ENCODE measurements around the gene SAMD15.
A peak's percentile ranks its signal among the peaks of the same experiment; 100 is the strongest.
"Not testable (repeated sequence)": the region's sequence is repeated elsewhere in the genome, so short reads cannot be mapped to it uniquely, and the experiment has no call there.

Gene SAMD15

DNA sequence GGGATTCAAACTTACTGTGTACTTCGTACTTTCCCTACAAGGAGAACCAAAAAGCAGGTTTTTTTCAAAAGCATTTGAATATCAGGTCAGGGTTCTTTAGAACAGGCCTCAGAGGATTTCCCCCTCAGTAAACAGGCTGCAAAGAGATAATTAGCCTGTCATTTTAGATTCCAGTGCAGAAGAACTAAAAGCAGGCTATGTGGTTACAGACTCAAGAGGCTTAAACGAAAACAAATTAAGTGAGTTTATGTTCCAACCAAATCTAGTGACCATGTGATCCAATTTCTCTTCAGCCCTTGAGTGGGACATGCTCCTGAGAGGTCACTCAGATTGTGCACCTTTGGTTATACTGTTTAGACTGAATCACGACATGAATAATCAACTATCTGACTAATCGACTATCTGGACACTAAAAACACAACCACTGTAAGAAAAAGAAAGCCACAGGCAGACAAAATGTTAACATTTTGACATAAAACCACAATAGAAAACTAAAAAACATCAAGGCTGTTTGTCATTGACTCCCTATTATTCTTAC lies 4.8 kb upstream of the SAMD15 start:
- H3K4me3 ChIP-seq (ENCODE audit: low read length), result no peak overlapping the region
- DNase-seq (ENCODE audit: low read depth, low spot score), result no peak

DNA sequence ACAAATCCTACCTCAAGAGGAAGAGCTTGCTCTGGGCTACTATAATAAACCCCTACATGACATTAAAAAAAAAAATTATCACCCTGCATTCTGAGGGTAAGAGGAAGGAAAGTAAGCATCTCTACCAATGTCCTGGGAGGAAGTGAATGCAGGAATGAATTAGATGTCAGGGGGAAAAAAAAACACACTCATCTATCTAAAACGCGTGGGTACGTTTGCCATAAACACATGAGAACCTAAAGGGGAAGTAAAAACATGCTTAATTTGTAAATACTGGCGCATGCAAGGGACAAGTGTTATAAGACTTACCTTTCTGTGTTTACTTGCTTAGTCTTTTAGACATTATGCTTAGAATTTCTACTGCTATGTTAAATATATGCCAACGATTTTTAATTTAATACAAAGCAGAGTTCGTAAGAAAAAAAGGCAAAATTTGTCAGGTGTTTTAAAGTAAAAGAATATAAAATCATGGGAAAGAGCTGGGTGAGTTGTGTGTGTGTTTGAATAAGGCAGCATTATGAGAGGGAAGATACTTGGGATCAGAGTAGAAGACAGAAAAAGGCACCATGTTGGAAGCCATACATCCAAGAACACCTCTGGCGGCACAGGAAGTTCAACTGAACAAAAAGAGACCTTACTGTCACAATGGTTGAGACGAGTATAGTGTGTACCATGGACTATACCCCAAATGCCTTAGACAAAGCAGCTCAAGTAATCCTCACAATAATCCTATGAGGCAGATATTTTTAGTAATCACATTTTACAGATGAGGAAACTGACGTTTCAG lies 1.8 kb upstream of the SAMD15 start:
- DNase-seq (ENCODE audit: low read depth, low spot score), result peak; percentile 41
- peak overlapping the region; percentile 80 for H3K4me3 ChIP-seq (ENCODE audit: low read length)

DNA sequence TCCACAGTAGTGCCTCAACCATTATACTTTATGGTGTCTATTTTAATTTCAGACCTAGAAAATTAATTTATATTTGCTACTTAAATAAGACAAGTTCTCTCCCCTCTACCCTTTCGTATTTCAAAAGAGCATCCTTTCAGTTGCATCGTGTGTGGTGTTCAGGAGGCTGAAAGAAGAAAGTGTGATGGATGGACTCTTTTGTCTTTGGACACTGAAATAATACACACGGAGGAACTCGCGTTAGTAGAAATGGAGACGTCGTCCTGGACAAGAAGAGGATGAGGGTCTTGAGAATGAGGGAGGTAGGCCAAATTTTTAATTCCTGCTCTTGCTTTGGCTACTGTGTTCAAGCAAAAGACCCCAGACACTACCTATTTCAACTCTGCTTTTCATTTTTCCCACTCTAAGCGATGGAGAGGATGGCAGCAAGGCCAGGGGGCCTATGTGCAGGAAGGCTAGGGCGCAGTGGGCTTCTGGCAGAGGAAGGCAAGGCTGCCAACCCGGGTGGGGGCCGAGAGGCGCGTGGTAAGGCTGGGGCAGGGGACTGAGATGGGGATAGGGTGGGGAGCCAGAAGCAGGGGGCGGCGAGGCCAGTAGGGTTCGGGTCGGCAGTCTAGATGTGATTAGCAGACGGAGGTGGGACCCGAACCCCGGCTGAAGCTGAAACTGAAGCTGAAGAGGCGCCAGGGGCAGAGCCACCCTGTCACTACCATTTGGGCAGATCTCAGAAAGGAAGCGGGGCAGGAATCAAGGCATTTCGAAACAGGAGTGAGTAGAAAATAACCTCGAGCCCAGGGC lies 1.0 kb upstream of the SAMD15 start:
- DNase-seq (ENCODE audit: low read depth, low spot score), result no peak
- H3K4me3 ChIP-seq (ENCODE audit: low read length), result peak overlapping the region; percentile 80

DNA sequence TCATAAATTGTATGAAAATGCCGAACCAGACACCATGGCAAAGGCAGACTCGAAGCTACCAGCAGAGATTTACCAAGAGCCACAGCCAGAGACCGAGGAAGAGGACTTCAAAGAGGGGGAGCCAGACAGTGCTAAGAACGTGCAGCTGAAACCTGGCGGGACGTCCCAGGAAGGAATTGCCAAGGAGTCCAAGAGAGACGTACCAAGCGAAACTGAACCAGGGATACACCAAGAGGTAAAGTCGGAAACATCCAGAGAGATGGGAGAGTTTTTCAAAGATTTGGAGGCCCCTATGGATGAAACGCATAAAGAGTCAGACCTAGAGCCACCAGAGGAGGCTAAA lies 294 bp downstream of the SAMD15 start:
- H3K4me3 ChIP-seq (ENCODE audit: low read length), result peak overlapping the region; percentile 80
- no peak for DNase-seq (ENCODE audit: low read depth, low spot score)

DNA sequence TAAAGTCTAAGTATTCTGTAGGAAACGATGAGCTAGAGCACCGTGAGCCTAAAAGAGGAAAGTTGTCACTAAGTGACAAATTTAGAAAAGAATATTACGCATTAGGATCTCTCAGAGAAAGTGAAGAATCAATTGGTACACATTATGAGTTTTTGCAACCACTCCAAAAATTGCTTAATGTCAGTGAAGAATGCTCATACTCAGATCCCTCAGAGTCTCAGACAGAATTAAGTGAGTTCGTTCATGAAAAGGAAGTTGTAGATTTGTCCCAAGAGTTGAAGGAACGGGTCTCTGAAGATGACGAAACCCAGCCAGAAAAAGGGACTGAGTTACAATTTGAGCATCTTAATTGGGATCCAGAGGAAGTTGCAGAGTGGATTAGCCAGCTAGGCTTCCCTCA lies 1.5 kb downstream of the SAMD15 start:
- H3K4me3 ChIP-seq (ENCODE audit: low read length), result no peak overlapping the region
- no peak for DNase-seq (ENCODE audit: low read depth, low spot score)

DNA sequence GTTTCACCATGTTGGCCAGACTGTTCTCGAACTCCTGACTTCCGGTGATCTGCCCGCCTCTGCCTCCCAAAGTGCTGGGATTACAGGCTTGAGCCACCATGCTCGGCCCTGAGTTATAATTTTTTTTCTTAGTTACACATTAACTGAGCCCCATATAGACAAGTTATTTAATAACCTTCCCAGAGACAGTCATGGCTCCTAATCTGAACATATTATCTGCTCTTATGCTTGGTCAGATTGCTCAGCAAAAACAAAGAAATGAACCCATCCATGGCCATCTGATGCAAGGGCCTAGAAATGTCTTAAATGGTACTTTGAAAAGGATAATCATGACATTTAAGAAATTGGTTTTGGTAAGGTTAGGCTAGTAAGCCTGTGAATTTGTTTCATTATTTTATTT lies 13.0 kb downstream of the SAMD15 start:
- DNase-seq (ENCODE audit: low read depth, low spot score), result no peak
- no peak overlapping the region for H3K4me3 ChIP-seq (ENCODE audit: low read length)

DNA sequence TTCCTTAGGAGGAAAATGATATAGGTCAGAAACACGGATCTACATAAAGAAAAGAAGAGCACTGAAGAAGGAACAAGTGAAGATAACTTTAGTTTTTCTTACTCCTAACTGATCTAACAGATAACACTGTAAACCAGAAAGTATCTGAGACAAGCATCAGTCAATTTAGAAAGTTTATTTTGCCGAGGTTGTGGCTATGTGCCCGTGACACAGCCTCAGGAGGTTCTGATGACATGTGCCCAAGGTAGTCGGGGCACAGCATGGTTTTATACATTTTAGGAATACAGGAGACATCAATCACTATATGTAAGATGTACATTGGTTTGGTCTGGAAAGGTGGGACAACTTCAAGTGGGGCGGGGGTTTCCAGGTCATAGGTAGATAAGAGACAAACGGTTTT lies 23.0 kb downstream of the SAMD15 start:
- no peak for DNase-seq (ENCODE audit: low read depth, low spot score)
- H3K4me3 ChIP-seq (ENCODE audit: low read length), result no peak overlapping the region

DNA sequence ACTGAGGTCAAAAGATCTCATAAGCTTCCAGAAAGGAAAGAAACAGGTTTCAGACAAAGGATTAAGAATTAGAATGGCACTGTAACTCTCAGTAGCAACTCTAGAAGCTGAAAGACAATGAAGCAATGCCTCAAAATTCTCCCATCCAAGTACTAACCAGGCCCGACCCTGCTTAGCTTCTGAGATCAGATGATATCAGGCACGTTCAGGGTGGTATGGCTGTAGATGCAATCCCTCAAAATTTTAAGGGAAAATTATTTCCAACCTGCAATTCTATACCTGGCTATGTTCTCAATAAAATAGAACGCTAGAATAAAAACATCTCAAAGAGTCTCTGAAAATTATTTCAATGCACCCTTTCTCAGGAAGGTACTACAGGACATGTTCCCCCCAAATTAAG lies 26.6 kb downstream of the SAMD15 start:
- DNase-seq (ENCODE audit: low read depth, low spot score), result no peak
- H3K4me3 ChIP-seq (ENCODE audit: low read length), result no peak overlapping the region

DNA sequence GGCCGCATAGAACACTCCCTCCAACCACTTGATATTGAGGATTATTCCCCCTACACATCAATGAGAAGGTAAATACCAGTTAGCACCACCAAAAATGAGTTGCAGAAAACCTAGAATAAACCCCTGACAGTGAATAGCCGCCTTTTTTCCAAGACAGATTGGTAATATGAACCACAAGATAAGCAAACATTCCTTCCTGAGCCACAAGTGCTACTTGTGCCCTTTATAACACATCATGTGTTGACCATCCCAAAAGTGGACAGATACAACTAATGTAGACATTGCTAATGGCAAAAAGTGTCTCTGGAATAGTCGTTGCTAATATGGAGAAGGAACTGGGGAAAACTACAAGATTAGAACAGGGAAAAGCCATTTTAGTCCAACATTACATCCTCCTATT lies 28.9 kb downstream of the SAMD15 start:
- no peak overlapping the region for H3K4me3 ChIP-seq (ENCODE audit: low read length)
- DNase-seq (ENCODE audit: low read depth, low spot score), result no peak

DNA sequence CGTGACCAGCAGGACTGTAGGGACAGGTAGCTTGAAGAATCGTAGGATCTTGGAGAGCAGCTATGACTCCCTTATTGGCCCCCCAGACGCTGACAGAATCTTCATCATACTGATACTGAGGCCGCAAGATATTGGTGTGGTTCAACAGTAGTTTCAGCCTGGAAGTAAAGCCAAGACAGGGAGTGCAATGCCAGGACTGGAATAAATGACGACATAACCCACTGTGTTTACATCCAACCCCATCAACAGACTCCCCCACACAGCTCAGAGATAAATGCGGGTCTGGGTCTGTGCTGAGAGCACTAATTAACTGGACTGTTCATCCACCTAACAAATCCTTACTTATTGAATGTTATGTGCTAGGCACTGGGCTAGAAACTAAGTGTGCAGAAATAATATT lies 29.5 kb downstream of the SAMD15 start:
- peak; percentile 44 for DNase-seq (ENCODE audit: low read depth, low spot score)

DNA sequence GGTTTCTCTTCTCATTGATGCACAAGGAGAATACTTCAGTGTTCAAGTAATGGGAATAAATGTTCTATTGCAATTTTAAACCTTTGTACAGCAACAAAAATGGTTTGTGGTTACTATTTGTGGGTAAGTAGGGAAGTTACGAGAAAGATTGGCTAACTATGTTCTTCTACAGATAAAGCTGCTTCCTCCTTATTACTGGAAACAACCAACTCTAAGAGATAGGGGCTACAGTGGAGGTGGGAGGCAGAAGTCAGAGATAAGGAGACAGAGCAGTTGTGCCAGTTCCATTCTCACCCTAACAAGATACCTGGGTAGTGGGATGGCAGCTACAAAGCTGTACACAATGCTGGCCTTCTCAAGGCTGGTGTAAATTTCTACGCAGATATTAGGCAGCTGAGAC lies 30.0 kb downstream of the SAMD15 start:
- peak overlapping the region; percentile 32 for H3K4me3 ChIP-seq (ENCODE audit: low read length)
- peak; percentile 87 for DNase-seq (ENCODE audit: low read depth, low spot score)

More for the DNA sequence above, 29.5 kb downstream of the SAMD15 start:
- peak overlapping the region; percentile 32 for H3K4me3 ChIP-seq (ENCODE audit: low read length)

DNA sequence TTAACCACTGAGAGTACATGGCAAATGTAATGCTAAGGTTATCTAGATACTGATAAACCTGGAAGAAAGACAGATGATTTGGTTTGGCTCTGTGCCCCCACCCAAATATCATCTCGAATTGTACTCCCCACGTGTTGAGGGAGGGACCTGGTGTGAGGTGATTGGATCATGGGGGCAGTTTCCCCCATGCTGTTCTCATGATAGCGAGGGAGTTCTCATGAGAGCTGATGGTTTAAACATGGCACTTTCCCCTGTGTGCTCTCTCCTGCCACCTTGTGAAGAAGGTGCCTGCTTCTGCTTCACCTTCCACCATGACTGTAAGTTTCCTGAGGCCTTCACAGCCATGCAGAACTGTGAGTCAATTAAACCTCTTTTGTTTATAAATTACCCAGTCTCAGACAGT lies 32.0 kb downstream of the SAMD15 start:
- peak; percentile 60 for DNase-seq (ENCODE audit: low read depth, low spot score)

DNA sequence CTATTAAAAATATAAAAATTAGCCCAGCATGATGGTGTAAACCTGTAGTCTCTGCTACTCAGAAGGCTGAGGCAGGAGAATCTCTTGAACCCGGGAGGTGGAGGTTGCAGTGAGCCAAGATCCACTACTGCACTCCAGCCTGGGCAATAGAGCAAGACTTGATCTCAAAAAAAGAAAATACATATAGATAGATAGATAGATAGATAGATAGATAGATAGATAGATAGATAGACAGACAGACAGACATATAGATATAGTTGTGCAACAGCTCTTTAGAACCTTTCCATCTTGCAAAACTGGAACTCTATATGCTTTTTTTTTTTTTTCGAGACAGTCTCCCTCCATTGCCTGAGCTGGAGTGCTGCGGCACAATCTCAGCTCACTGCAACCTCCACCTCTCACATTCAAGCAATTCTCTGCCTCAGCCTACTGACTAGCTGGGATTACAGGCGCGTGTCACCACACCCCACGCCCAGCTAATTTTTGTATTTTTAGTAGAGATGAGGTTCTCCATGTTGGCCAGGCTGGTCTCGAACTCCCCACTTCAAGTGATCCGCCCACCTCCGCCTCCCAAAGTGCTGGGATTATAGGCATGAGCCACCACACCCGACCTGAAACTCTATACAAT lies 38.3 kb downstream of the SAMD15 start:
- not testable (repeated sequence) for DNase-seq (ENCODE audit: low read depth, low spot score); H3K4me3 ChIP-seq (ENCODE audit: low read length)

More for the DNA sequence above, 32.0 kb downstream of the SAMD15 start:
- no peak overlapping the region for H3K4me3 ChIP-seq (ENCODE audit: low read length)

DNA sequence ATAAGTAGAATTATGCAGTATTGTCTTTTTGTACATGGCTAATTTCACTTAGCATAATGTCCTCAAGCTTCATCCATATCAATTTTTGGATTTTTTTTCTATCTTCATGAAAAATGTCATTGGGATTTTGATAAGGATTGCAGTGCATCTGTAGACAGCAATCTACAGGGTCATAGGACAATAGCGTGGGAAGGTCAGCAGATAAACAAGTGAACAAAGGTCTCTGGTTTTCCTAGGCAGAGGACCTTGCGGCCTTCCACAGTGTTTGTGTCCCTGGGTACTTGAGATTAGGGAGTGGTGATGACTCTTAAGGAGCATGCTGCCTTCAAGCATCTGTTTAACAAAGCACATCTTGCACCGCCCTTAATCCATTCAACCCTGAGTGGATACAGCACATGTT lies 38.9 kb downstream of the SAMD15 start:
- DNase-seq (ENCODE audit: low read depth, low spot score); H3K4me3 ChIP-seq (ENCODE audit: low read length): not testable (repeated sequence)

DNA sequence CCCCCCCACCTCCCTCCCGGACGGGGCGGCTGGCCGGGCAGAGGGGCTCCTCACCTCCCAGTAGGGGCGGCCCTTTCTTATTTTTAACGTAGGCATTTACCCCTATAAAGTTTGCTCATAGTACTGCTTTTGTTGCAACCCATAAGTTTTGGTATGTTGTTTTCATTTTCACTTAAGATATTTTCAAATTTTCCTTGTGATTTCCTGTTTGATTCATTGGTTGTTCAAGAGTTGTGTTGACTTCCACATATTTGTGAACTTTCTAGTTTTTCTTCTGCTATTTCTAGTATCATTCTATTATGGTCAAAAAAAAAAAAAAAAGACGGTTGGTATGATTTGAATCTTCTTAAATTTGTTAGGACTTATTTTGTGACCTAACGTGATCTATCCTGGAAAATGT lies 39.7 kb downstream of the SAMD15 start:
- no peak for DNase-seq (ENCODE audit: low read depth, low spot score)

DNA sequence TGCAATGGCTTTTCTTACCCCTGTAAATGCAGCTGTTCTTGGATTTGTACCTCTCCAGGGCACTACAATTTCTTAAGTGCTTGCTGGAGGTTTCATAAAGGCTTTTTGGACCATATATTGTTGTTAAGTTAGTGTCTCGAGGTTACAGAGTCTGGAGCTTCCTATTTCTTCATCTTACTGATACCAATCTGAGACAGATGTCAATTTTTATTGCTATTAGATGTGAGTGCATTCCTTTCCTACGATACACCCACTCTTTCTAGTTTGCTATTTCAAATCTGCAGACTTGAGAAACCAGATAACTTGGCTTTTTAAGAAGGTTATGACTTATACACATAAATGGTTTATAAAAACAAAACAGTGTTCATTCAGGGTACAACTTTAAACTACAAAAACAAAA lies 44.0 kb downstream of the SAMD15 start:
- no peak for DNase-seq (ENCODE audit: low read depth, low spot score)
- no peak overlapping the region for H3K4me3 ChIP-seq (ENCODE audit: low read length)

More for the DNA sequence above, 39.7 kb downstream of the SAMD15 start:
- H3K4me3 ChIP-seq (ENCODE audit: low read length), result no peak overlapping the region

DNA sequence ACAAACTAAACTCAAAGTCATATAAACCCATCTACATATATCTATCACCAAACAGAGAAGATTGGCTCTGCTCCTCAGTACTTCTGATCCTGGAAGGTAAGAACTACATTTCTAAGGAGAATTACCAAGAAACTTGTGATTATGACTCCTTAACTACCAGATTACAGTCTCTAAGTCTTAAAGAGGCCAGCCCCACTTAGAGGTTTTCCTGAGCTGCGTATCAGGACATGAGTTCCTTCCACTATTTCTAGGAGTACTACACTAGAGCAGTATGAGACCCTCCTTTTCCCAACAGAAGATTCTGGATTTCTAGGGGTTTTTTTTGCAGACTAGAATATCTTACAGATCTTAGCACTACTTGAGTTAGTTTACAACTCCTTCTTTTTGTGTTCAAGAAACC lies 46.2 kb downstream of the SAMD15 start, which contains the start of gene NOXRED1:
TSS of gene NOXRED1 (minus strand) at position 101 of the 400 bp plus-strand sequence. CDS start 634 bp downstream, outside the sequence.
- no peak within 1 kb of the TSS for H3K4me3 ChIP-seq (ENCODE audit: low read length)
- DNase-seq (ENCODE audit: low read depth, low spot score), result no peak

DNA sequence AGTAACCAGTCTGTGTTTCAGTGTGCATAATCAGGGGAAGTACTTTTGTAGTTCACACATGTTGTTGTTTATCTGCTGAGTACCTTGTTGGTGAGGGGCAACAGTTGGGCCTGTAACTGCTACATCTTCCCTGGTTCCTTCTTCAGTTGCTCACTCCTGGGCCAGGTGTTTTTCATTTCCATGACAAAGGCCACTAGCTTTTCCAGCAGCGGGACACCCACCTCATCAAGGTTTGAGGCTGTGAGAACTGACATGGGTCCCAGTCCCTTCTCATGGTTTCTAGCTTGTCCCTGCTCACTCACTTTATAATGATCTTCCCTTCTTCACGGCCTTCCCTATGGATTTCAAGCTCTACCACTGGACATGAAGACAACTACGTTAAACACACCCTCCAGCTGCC lies 47.7 kb downstream of the SAMD15 start:
- no peak overlapping the region for H3K4me3 ChIP-seq (ENCODE audit: low read length)
- no peak for DNase-seq (ENCODE audit: low read depth, low spot score)

DNA sequence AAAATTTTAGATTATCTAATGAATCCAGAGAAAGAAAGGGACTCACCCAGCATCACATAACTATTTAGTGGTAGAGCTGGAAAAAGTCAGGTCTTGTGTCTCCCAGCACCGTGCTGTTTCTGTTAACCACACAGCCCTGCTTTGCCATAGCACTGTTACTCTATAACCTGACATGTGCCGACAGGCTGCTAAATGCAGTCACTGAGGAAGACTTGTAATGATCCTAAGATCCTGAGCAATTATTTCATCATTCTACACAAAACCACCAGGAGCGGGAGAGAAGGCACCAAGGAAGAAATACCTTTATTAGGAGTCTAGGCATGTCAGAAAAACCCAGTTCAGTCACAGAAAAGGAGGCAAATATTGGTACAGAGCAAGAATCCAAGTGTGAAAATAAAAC lies 49.2 kb downstream of the SAMD15 start:
- DNase-seq (ENCODE audit: low read depth, low spot score), result no peak
- H3K4me3 ChIP-seq (ENCODE audit: low read length), result no peak overlapping the region

DNA sequence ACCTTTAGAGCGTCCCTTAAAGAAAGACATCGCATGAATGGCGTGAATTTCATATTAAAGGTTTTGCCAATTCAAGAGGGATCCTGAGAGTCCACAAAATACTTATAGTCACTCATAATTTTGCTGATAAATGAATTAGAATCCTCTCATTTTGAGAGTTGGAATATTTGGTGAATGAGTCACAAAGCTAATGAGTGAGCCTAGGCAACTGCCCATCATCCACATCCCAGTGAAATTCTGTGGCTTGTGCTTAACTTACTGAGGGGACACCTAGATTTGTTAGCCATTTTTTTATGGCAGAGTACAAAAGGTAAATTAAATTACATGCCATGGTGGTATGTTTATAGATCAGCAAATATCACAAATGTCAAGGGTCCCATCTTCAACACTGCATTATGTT lies 58.9 kb downstream of the SAMD15 start:
- DNase-seq (ENCODE audit: low read depth, low spot score), result no peak
- no peak overlapping the region for H3K4me3 ChIP-seq (ENCODE audit: low read length)

Data from Jurkat, Clone E6-1 (cell line).